GM18868 (cell line): Measurements from ENCODE around the gene FKBP8.

ENCODE experiments used
- ATAC-seq: cut with Tn5 transposase; IDR thresholded peaks from one replicate; pipeline ENCODE4 v1.9.1; 2021; ENCODE audit warnings: mild to moderate bottlenecking, moderate library complexity; ENCODE audit not compliant: unreplicated experiment

The FKBP8 gene

DNA sequence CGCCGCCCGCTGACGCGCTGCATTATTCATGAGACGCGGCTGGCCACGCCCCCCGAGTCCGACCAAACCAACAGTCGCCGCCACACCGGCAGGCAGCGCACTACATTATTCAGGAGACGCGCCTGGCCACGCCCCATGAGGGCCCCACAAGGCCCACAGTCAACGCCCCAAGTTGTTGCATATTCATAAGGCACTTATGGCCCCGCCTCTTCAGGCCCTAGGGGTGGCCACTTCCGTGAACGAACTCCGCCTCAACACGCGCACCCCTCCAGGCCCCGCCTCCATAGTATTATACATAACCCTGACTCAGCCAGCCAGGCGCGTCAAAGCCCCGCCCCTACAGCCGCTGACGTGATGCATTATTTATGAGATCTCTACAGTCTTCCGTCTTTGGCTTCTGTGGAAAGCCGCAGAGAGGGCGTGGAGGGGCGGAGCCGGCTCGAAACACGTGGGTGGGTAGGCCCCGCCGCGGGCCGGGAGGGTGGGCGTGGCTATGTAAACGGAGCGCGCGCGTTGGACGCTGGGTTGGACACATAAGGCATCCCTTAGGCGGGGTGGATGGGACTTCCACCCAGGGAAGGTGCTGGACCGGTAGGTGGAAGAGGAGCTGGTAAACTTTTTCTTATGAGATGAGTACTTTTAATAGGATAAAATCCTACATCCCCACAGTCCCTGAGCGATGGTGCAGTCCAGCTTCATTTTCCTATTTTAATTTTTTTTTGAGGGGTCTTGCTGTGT is 21.1 kb downstream of the FKBP8 start:
- ATAC-seq, result peak; percentile 87

DNA sequence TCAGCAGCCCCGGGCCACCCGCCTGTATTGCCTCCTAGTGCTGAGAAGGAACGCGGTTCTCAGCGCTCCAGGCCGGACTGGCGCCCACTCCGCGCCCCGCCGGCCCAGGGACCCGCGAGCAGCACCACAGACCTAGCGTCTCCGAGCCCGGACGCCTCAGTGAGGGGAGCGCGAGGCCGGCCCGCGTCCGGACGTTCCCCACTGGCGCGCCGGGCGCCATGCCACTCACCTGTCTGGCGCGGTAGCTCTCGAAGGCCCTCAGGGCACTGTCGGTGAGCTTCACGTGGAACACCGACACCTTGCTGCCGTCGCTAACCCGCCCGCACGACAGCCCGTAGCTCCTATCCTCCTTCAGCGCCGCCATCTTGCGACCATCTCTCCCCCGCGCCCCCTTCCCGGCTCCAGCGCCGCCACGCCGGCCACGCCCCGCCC is 21.7 kb downstream of the FKBP8 start, which contains the start of gene ELL:
TSS of gene ELL (minus strand) at position 379 of the 432 bp plus-strand sequence. CDS start at position 364, 15 bp downstream.
- no peak for ATAC-seq

DNA sequence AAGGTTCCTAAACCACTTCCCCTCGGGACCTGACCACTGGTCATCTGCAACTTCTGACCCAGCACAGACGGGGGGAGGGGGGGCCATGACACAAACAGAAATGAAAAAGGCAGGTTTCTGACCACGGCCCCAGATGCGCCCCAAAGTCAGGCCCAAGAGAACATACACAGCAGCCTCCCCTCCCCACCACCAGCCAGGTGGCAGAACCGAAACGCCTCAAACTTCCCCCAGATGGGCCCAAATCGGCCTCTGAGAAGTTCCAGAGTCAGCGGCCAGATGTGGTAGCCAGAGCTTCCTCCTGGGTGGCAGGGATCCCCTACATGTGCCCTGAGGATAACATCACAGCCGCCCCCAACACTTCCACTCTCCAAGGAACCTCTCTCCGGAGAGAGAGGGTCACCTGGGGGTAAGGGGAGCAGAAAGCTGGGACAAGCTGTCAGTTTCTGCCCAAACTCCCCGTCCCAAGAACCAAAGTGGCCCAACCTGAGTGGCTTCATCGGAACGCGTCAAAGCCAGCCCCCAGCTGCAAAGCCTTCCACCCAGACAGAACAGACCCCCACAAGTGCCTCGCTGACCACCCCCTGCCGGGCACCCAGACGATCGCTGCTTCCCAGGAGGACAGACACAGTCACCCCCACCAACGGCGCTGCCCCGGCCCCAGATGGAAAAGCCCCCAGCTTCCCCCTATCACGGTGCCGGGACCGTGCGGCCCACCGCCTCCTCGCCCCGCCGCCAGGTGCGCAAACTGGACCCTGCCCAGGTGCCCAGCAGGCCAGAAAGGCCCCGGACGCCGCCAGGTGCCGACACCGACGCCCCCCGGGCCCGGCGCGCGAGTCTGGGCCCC is 22.3 kb downstream of the FKBP8 start:
- no peak for ATAC-seq

DNA sequence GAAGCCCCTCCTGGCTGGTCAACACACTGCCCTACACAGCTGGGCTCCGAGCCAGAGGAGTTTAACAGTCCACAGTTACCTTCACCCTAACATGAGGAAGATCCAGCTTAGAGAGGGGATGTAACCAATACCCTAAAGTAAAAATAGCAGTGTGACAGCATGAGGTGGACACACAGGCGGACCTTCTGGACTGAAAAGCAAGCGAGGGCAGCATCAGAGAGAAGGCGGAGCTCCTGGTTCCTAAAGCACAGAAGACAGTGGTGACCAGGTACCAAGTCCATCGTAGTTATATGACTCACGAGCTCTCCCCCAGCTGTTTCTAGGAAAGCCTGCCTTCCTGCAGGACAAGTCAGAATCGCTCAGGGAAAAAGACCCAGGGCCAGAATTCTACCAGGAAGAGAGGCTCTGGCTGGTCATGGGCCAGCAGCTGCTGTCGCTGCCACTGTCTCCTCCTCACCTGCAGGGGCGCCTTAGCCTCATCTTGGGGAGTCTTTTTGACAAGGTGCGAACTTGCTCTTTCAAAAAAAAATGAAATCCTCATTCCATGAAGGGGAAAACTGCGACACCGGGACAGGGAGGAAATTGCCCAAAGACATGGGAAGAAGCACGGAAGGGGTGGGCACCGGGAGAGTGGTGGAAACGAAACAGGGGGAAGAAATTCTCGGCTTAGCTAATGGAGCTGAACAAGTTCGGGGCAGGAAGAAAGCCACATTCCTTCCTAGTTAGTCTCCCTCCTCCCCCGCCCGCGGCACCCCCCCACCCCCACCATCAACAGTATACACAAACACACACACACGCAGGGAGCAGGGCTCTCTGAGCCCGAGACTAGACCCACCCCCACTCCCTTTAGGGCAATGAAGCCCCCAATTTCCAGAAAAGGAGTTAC is 23.2 kb downstream of the FKBP8 start:
- ATAC-seq, result no peak

DNA sequence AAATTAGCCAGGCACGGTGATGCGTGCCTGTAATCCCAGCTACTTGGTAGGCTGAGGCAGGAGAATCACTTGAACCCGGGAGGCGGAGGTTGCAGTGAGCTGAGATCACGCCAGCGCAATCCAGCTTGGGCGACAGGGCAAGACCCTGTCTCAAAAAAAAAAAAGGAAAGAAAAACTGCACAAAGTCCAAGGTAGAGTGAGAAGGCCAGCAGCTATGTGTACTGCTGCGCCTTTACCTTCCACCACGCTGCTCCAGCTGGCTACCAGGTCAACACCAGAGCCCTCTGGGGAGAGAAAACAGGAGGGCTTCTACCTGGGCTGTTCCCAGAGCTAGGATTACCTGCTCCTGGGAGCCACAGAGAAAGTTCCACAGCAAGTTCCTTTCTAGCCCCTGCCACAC is 24.7 kb downstream of the FKBP8 start:
- no peak for ATAC-seq

DNA sequence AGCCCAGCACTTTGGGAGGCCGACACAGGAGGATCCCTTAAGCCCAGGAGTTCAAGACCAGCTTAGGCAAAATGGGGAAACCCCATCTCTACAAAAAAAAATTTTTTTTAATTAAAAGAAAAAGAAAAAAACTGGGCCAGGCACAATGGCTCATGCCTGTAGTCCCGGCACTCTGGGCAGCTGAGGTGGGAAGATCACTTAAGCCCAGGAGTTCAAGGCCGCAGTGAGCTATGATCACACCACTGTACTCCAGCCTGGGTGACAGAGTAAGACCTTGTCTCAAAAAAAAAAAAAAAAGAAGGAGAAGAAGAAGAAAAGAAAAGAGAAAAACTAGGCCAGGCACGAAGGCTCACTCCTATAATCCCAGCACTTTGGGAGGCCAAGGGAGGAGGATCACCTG is 25.8 kb downstream of the FKBP8 start:
- ATAC-seq, result no peak

DNA sequence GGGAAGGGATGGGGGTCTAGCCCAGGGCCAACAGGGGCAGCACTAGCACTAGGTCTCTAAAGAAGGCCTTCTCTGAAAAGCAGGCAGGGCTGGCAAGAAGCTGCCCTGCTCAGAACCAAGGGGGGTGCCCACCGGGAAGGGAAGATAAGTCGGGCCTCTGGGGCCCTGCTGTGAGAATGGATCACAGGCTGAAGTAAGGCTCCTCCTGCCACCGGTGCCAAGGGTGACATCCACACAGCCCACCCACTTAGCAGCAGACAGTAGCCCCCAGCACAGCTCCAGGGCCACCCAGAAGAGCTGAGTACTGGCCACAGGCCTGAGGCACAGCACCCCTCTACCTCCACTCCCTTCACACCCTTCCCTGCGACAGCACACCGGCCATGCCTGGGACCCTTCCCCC is 27.4 kb downstream of the FKBP8 start:
- ATAC-seq, result no peak

DNA sequence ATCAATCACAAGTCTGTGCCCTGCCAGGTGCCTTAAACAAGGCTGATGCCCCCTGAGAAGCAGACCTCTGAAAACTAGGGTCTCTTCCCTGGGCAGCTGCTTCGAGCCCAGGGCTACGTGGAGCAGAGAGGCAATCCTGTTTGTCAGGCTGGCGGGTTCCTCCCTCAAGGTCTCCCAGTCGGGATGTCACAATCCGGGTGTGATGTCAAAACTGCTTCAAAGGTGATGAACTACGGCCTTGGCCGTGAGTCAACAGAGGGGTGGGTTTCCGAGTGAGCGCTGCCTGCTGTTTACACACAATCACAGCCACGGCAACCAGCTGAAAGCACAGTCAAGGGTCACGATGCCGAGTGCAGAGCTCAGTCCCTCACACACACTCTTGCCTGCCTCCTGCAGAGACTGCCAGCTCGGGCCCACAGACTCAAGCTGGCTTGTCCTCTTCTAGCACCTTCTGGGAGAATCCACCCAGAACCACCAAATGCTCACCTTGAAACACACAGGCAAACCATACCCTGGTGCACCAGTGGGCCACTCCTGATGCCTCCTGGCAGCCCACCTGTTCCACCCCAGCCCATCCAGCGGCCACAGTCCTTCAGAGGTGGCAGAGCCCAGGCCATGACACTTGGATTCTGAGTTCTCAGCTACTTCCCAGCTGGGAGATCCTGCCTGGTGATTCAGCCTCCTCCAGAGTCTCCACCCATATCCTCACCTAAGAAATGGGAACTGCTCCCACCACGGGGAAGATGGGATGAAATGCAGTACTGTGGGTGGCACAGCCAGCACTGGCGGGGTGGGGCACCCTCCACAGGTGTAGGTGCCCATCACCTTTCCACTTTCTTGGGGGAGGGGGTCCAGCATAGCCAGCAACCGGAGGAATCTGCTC is 28.3 kb downstream of the FKBP8 start:
- no peak for ATAC-seq

DNA sequence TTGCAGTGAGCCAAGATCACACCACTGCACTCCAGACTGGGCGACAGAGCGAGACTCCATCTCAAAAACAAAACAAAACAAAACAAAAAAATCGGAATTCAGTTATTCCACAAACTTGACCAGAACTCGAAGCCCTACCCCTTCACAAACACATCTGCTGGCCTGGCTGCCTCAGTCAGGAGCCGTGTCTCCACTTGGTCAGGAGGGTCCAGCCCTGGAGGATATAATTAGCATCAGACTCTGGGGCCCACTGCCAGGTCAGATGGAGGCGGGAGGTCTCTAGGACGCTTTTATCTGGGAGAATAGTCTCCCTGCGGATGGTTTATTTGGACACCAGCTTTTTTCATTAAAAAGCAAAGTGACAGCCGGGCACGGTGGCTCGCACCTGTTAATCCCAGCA is 29.5 kb downstream of the FKBP8 start:
- no peak for ATAC-seq

DNA sequence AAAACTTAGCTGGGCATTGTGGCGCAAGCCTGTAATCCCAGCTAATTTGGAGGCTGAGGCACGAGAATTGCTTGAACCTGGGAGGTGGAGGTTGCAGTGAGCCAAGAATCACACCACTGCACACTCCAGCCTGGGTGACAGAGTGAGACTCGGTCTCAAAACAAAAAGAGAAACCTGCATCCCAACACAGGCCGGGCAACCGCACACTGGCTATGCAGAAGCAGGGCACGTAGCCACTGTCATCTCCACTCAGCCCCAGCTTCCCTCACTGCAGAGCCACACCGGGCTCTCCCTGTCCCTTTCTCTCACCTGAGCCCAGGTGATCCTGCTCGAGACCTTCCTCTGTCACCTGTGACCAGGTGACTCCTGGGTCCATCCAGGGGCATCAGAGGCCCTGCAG is 33.2 kb downstream of the FKBP8 start:
- ATAC-seq, result no peak

DNA sequence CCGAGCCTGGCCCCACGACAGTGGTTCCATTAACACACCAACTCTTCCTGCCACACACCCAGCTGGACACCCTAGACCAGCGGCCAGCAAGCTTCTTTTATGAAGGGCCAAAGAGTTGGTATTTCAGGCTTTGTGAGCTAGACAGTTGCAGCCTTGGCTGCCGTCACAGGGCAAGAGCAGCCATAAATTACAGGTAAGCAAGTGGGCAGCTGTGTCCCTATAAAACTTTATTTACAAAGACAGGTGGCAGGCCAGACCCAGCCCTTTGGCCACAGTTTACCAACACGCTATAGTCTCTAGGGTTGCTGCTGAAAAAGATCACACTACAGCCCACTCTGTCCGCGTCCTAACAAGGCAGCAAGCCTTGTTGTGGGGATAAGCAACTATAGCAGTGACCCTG is 34.8 kb downstream of the FKBP8 start:
- no peak for ATAC-seq

DNA sequence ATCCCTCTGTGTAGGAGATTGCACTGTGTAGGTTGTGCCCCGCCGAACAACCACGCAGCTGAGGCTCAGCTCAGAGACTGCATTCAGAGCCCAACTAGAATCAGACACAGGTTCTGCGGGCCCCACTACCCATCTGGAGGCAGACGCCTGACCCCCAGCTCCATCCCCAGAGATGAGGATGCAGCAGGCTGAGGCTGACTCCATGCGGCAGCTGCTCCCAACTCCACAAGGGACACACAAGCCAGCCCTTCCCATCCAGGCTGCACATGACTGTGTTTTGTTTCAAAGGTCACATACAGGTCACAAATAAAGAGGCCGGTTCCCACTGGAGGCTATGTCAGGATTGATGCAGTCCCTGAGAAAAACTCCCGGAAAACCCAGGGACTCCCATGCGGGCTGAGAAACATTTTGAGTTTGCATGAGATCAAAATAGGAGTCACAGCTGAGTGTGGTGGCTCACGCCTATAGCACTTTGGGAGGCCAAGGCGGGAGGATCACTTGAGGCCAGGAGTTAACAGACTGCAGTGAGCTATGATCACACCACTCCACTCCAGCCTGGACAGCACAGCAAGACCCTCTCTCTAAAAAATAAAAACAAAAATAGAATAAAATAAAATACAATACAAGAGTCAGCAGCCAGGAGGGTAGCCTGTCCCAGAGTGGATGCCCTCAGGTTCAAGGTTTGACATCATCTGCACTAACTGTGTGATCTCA is 35.5 kb downstream of the FKBP8 start:
- ATAC-seq, result no peak

DNA sequence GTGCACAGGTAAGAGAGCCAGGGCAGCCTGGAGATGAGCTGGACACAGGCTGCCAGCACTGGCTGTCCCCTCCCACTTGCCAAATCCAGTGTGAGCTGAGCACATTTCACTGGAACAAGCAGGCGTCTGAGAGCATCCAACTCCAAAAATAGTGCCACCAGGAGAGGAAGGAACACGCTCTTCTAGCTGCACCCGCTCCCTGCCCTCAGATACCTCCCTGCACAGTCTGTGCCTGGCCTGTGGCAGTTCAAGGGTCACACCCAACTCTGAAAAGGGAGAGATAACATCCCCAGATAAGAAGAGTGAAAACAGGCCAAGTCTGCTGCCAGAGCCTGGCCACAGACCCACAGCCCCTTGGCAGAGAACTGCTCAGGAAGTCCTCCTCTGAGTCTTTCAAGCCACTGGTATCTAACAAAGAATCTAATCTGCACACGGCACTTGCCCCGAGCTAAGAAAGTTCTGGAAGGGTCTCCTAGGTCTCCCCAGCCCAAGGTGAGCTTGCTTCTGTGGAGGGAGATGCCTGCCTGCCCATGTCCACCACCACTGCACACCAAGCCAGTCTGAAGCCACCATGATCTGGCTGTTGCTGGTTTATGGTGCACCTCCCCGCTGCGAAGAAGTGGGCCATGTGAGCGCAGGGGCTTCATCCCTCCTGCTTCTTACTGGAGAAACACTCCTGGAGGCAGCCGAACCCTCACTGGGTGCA is 36.2 kb downstream of the FKBP8 start:
- no peak for ATAC-seq

DNA sequence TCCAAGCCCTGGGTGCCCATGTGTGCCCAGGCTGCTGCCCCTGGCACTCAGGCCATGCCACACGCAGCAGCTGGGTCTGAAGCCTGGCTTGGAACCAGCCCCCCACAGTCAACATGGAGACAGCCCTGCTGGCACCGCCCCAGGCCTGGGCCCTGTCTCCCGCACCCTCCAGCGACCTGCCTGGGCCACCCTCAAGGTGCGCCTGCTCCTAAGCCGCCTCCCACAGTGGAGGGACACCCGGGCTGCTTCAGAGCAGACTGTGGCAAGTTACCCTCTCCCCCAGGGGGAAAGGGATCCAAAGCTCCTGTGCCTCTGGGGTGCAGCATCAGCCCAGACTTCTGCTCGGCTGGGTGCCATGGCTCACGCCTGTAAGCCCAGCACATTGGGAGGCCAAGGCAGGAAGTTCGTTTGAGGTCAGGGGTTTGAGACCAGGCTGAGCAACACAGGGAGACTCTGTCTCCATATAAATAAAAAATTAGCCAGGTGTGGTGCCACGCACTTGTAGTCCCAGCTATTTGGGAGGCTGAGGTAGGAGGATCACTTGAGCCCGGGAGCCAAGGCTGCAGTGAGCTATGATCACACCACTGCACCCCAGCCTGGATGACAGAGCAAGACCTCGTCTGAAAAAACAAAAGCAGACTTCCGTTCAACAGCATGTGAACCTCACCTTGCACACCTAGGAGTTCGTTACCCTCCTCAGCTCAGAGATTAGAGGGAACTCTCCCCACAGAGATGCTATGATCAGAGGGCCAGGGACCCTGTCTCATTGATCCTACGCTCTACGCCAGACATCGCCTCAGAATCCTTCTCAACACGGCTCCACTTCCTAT is 37.1 kb downstream of the FKBP8 start:
- ATAC-seq, result no peak

DNA sequence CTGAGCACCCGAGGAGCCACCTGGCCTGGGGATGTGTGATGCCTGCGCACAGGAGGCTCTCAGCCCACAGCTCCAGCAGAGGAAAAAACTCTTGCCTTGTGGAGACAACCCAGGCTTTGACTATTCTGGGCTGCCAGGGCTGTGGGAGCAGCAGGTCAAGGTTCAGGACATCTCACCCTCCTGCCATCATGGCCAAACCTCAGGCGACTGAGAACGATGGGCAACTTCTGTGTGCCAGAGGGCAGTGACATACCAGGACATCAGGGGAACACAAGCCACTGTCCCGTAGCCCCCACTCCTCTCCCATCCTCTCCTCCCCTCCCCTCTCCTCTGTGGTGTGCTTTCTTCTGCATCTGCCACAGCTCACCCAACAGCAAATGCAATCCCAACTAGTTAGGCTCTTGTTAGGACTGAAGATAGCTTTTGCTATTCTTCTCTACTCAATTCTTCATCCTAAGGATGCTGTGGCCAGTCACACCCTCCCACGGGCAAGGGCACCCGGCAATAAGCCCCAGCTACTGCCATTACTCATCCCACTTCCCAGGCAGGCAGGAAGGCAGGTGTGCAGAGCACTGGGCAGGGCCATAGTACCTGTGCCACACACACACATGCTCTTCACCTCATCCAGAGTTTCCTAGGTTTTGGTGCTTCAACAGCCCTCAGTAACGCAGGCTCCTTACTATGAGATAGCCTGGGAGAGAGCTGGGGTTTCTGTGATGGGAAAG is 38.3 kb downstream of the FKBP8 start:
- ATAC-seq, result no peak

DNA sequence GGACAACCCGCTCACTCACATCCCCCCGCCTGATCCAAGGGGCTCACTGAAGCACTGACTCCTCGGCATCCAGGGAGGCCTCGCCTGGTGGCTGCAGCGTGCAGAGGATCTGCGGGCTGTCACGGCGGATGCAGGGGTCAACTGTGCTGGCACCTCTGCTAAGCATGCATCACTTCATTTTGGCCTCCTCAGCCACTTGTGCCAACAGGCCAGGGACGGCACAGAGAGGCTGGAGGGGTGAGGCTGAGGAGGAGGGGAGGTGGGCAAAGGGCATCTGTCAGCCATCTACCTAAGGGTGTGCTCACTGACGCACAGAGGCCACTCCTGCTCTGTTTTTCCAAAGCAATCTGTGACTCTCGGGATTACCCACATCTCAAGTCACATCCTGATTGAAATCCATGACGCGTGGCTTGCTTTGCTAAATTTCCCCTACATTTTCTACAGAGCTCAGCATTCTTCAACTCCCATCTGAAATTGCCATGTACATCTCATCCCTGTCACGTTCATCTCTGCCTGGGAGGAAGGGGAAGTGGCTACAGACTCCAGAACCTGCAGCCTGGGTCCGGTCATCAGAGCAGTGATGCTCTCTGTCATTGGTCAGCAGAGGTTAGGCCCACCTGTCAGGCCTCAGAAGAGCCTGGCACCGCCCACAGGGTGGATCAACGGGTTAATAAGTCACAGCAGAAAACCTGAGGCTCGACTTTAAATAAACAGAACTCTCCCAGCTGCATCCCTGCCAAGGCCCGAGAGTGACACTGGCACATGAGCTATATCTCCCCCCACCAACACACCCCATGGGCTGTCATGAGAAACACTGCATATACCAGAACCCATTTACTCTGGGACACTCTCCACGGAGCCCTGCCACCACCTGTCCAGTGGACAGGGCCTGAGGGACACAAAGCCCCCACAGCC is 39.1 kb downstream of the FKBP8 start:
- ATAC-seq, result no peak
